WTC11 (cell line): Measurements from ENCODE around the gene DCHS2. TPM values are rescaled to one million over a fixed set of nuclear protein-coding genes. Genes with fewer than 3 reads are reported as not detected.

Experiments used
- ATAC-seq: fragments of 200-7000 bp; cut with Tn5 transposase; 2 replicates; pipeline ENCODE4 v1.10.0; 2021; ENCODE audit warnings: mild to moderate bottlenecking, moderate library complexity
- CTCF ChIA-PET: fragments of 300-600 bp; sonication (Branson Sonifier 250); formaldehyde crosslinking; loops from one replicate; lab custom pipeline; 2021; ENCODE audit warnings: antibody characterized with exemption; lab: Charles Lee
- POLR2A ChIA-PET: fragments of 350-600 bp; sonication (Branson Sonifier 250); formaldehyde crosslinking; loops from one replicate; lab custom pipeline; 2021; ENCODE audit warnings: antibody characterized with exemption; lab: Charles Lee
- DNase-seq: peaks from one replicate; pipeline ENCODE4 v3.0.0; 2021; ENCODE audit warnings: low spot score
- H3K27ac Mint-ChIP-seq: 2 replicates; pipeline ENCODE4 v1.8.0; 2021; ENCODE audit warnings: mixed read lengths
- H3K27me3 Mint-ChIP-seq: 2 replicates; pipeline ENCODE4 v1.8.0; 2021; ENCODE audit warnings: low read depth, mild to moderate bottlenecking, moderate library complexity, mixed read lengths
- H3K36me3 Mint-ChIP-seq: 2 replicates; pipeline ENCODE4 v1.8.0; 2021; ENCODE audit warnings: mixed read lengths
- H3K4me1 Mint-ChIP-seq: 2 replicates; pipeline ENCODE4 v1.8.0; 2022; ENCODE audit warnings: mixed read lengths
- H3K4me3 Mint-ChIP-seq: 2 replicates; pipeline ENCODE4 v1.8.0; 2021; ENCODE audit warnings: mild to moderate bottlenecking, moderate library complexity, mixed read lengths
- H3K9me3 Mint-ChIP-seq: 2 replicates; pipeline ENCODE4 v1.8.0; 2021; ENCODE audit warnings: mixed read lengths
- AR ChIP-seq: fragments of 250-450 bp; sonication (Bioruptor Pico); IDR thresholded peaks from 2 replicates; pipeline ENCODE4 v1.9.0; 2021; ENCODE audit warnings: mild to moderate bottlenecking
- CDX4 ChIP-seq: fragments of 250-450 bp; sonication (Bioruptor Pico); IDR thresholded peaks from 2 replicates; pipeline ENCODE4 v1.9.0; 2021; ENCODE audit warnings: moderate library complexity, mild to moderate bottlenecking, inconsistent platforms, borderline replicate concordance
- CREM ChIP-seq: sonication (generic); formaldehyde crosslinking; IDR thresholded peaks from 2 replicates; pipeline ENCODE4 v1.8.1; 2022; ENCODE audit warnings: mild to moderate bottlenecking, missing genetic modification reagents, moderate library complexity
- E2F5 ChIP-seq: sonication (generic); formaldehyde crosslinking; IDR thresholded peaks from 2 replicates; pipeline ENCODE4 v1.8.1; 2022; ENCODE audit warnings: mild to moderate bottlenecking, moderate library complexity, missing genetic modification reagents
- ERG ChIP-seq: fragments of 250-450 bp; sonication (Bioruptor Pico); IDR thresholded peaks from 2 replicates; pipeline ENCODE4 v1.8.0; 2021; ENCODE audit warnings: mild to moderate bottlenecking
- FOXK1 ChIP-seq: sonication (generic); formaldehyde crosslinking; IDR thresholded peaks from 2 replicates; pipeline ENCODE4 v1.8.0; 2022; ENCODE audit warnings: mild to moderate bottlenecking, moderate library complexity, missing genetic modification reagents
- GRHL2 ChIP-seq: fragments of 250-450 bp; sonication (Bioruptor Pico); IDR thresholded peaks from 2 replicates; pipeline ENCODE4 v1.8.0; 2022; ENCODE audit warnings: mild to moderate bottlenecking, moderate library complexity; ENCODE audit not compliant: insufficient replicate concordance, severe bottlenecking
- HMGA2 ChIP-seq: fragments of 250-450 bp; sonication (Bioruptor Pico); IDR thresholded peaks from 2 replicates; pipeline ENCODE4 v1.4.0; 2021; ENCODE audit warnings: mild to moderate bottlenecking, moderate library complexity
- IRF2 ChIP-seq: sonication (generic); formaldehyde crosslinking; IDR thresholded peaks from 2 replicates; pipeline ENCODE4 v1.8.0; 2022; ENCODE audit warnings: low read depth, missing genetic modification reagents, borderline replicate concordance
- JAZF1 ChIP-seq: fragments of 250-450 bp; sonication (Bioruptor Pico); IDR thresholded peaks from 2 replicates; pipeline ENCODE4 v1.9.0; 2021; ENCODE audit warnings: moderate library complexity, mild to moderate bottlenecking, inconsistent platforms
- MXD4 ChIP-seq: fragments of 250-450 bp; sonication (Bioruptor Pico); IDR thresholded peaks from 2 replicates; pipeline ENCODE4 v1.8.0; 2021; ENCODE audit warnings: mild to moderate bottlenecking, moderate library complexity, borderline replicate concordance
- PRDM15 ChIP-seq: sonication (generic); formaldehyde crosslinking; IDR thresholded peaks from 2 replicates; pipeline ENCODE4 v1.8.0; 2022; ENCODE audit warnings: missing genetic modification reagents
- SMAD4 ChIP-seq: sonication (generic); formaldehyde crosslinking; IDR thresholded peaks from 2 replicates; pipeline ENCODE4 v1.8.0; 2022; ENCODE audit warnings: mild to moderate bottlenecking, missing genetic modification reagents
- SOX15 ChIP-seq: fragments of 250-450 bp; sonication (Bioruptor Pico); IDR thresholded peaks from 2 replicates; pipeline ENCODE4 v1.9.0; 2021; ENCODE audit warnings: mild to moderate bottlenecking
- USF1 ChIP-seq: sonication (generic); formaldehyde crosslinking; IDR thresholded peaks from 2 replicates; pipeline ENCODE4 v1.8.0; 2022; ENCODE audit warnings: mild to moderate bottlenecking, missing genetic modification reagents
- ZBTB43 ChIP-seq: sonication (generic); formaldehyde crosslinking; IDR thresholded peaks from 2 replicates; pipeline ENCODE4 v1.8.1; 2023; ENCODE audit warnings: mild to moderate bottlenecking, missing genetic modification reagents
- ZNF219 ChIP-seq: sonication (generic); formaldehyde crosslinking; IDR thresholded peaks from 2 replicates; pipeline ENCODE4 v1.8.0; 2023; ENCODE audit warnings: missing genetic modification reagents, mild to moderate bottlenecking, borderline replicate concordance
- ZNF232 ChIP-seq: sonication (generic); formaldehyde crosslinking; IDR thresholded peaks from 2 replicates; pipeline ENCODE4 v1.8.0; 2022; ENCODE audit warnings: mild to moderate bottlenecking, missing genetic modification reagents
- ZNF671 ChIP-seq: fragments of 250-450 bp; sonication (Bioruptor Pico); IDR thresholded peaks from 2 replicates; pipeline ENCODE4 v1.8.0; 2021; ENCODE audit warnings: mild to moderate bottlenecking
- total RNA-seq: library from RNA; stranded (reverse); gene quantifications from 3 replicates; pipeline ENCODE4 v1.2.3, GENCODE V29; 2021

Gene DCHS2
- total RNA-seq, 1 experiment from 2014 or later: 1.3 TPM

- TF ChIP-seq ZBTB43 (CRISPR knock-in tag) (no peak), SMAD4 (CRISPR knock-in tag) (no peak), FOXK1 (no peak), E2F5 (CRISPR knock-in tag) (no peak), ZNF219 (CRISPR knock-in tag) (no peak), AR (CRISPR knock-in tag) (no peak), CREM (no peak), HMGA2 (CRISPR knock-in tag) (no peak), JAZF1 (no peak), GRHL2 (CRISPR knock-in tag) (no peak), USF1 (CRISPR knock-in tag) (no peak), MXD4 (no peak), ZNF232 (CRISPR knock-in tag) (no peak), SOX15 (CRISPR knock-in tag) (no peak), IRF2 (CRISPR knock-in tag) (no peak), ZNF671 (CRISPR knock-in tag) (no peak), ERG (CRISPR knock-in tag) (no peak), CDX4 (no peak)
- ATAC-seq: no peak
- no peak for DNase-seq
- no peak overlapping the region for H3K27ac Mint-ChIP-seq
- POLR2A ChIA-PET: no interaction called here
- no peaks in the 10 kb centered on the region for H3K9me3 Mint-ChIP-seq
- no peak overlapping the region for H3K4me3 Mint-ChIP-seq
- no peaks in the 10 kb centered on the region for H3K36me3 Mint-ChIP-seq
- CTCF ChIA-PET: no interaction called here
- no peaks in the 10 kb centered on the region for H3K4me1 Mint-ChIP-seq
- H3K27me3 Mint-ChIP-seq: no peaks in the 10 kb centered on the region
Observed at GRCh38 chr4:154473497-154473896, 18.1 kb downstream of the DCHS2 start.

- no peak for TF ChIP-seq PRDM15 (CRISPR knock-in tag)
- TF ChIP-seq, all 79 proteins: peak for 0
- no peak for ATAC-seq
- no peaks in the 10 kb centered on the region for H3K4me1 Mint-ChIP-seq
- no peak overlapping the region for H3K27ac Mint-ChIP-seq
- POLR2A ChIA-PET: no interaction called here
- DNase-seq: no peak
- no peaks in the 10 kb centered on the region for H3K9me3 Mint-ChIP-seq
- CTCF ChIA-PET: no interaction called here
- H3K36me3 Mint-ChIP-seq: no peaks in the 10 kb centered on the region
- H3K27me3 Mint-ChIP-seq: no peaks in the 10 kb centered on the region
- H3K4me3 Mint-ChIP-seq: no peak overlapping the region
Observed at GRCh38 chr4:154472858-154473257, 18.7 kb downstream of the DCHS2 start.
